HCT116 (cell line): ENCODE results near the gene TNS3.

ENCODE experiments used
- CEBPB ChIP-seq: IDR thresholded peaks from 2 replicates; pipeline ENCODE4 v1.6.1; 2012; ENCODE audit warnings: low read depth
- EGR1 ChIP-seq: IDR thresholded peaks from 2 replicates; pipeline ENCODE4 v1.6.1; 2012; ENCODE audit warnings: low read depth
- ELF1 ChIP-seq: IDR thresholded peaks from 2 replicates; pipeline ENCODE4 v1.6.1; 2012; ENCODE audit warnings: low read depth, borderline replicate concordance
- EZH2phosphoT487 ChIP-seq: fragments of 200-600 bp; IDR thresholded peaks from 2 replicates; pipeline ENCODE4 v1.6.1; 2018; ENCODE audit warnings: antibody characterized with exemption, borderline replicate concordance
- FOSL1 ChIP-seq: IDR thresholded peaks from 2 replicates; pipeline ENCODE4 v1.6.1; 2012; ENCODE audit warnings: low read depth
- JUND ChIP-seq: IDR thresholded peaks from 2 replicates; pipeline ENCODE4 v1.6.1; 2012
- POLR2A ChIP-seq: IDR thresholded peaks from 2 replicates; pipeline ENCODE4 v1.7.0; 2011; ENCODE audit warnings: borderline replicate concordance; ENCODE audit not compliant: insufficient read depth, insufficient read length; ENCODE audit errors: extremely low read depth
- RAD21 ChIP-seq: IDR thresholded peaks from 2 replicates; pipeline ENCODE4 v1.6.1; 2012; ENCODE audit warnings: low read depth, mild to moderate bottlenecking
- SP1 ChIP-seq: IDR thresholded peaks from 2 replicates; pipeline ENCODE4 v1.6.1; 2012; ENCODE audit warnings: low read depth
- SRF ChIP-seq: IDR thresholded peaks from 2 replicates; pipeline ENCODE4 v1.6.1; 2012; ENCODE audit warnings: low read depth
- YY1 ChIP-seq: IDR thresholded peaks from 2 replicates; pipeline ENCODE4 v1.6.1; 2011; ENCODE audit warnings: low read length, low read depth, moderate library complexity, mild to moderate bottlenecking; ENCODE audit not compliant: insufficient replicate concordance; ENCODE audit errors: extremely low read depth
- ZFX ChIP-seq: fragments of 450-650 bp; IDR thresholded peaks from 2 replicates; pipeline ENCODE4 v1.6.1; 2017
- TF ChIP-seq, protein P1 (sequence below), 3 experiments: fragments of 200-600 bp in 1 of 3; sonication (generic) in 1 of 3; IDR thresholded peaks in 2 of 3; conservative IDR thresholded peaks in 1 of 3; 2 replicates each; pipeline ENCODE4 v1.5.1; 2012 to 2017; ENCODE audit warnings: low read depth in 2 of 3, low read length in 2 of 3, antibody characterized with exemption in 1 of 3, borderline replicate concordance in 1 of 3, control low read depth in 1 of 3, mild to moderate bottlenecking in 1 of 3, mixed read lengths in 1 of 3, mixed run types in 1 of 3, moderate library complexity in 1 of 3; ENCODE audit not compliant: insufficient read depth in 1 of 3
- TF ChIP-seq, protein P2 (sequence below): IDR thresholded peaks from 2 replicates; pipeline ENCODE4 v1.6.1; 2012; ENCODE audit warnings: low read depth

DNA sequence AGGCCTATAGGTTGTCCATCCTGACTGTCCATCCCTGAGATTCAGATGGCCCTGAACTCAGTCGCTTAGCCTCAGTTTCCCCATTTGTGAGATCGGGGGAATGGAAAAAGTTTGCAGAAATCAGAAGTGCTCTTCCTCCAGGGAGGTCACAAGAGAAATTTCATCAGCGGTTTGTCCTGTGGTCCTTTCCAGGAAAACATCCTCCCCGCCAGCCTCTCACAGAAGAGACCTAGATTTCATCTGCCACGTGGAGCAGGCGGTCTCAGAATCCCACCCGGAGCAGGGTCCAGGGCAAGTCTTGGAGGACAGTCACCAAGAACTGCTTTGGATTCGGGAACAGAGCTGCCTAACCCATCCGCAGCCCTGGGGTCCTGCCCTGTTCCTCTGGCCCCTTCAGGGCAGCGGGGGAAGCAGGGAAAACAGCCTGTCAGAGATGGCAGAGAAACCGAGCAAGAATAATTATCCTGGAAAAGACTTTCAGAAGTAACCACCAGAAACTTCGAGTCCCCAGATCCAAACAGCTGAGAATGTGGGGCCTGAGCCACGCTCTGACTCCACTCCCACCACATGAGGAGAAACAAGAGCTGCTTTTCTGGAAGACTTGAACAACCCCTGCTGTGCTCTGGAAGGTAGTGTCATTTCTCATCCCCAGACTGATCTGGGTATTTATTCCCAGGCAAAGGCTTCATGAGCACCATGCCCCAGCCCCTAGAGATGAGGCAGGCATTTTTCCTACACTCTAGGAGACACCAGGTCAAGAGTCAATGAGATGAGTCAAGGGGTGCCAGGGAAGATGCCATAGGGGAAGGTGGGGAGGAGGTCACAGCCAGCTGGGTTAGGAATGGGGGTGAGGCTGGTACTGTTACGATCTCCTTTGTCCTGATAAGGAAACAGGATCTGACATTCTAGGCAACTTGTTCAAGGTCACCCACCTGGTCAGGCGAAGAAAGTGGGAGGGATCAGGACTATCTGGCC lies 1.1 kb upstream of the TNS3 start:
- TF ChIP-seq RAD21 (no peak), POLR2A (no peak), EZH2phosphoT487 (no peak), ELF1 (no peak), SRF (no peak), SP1 (no peak), ZFX (no peak), EGR1 (no peak), FOSL1 (no peak), JUND (no peak), CEBPB (no peak), YY1 (no peak)
- TF ChIP-seq, protein P1, sequence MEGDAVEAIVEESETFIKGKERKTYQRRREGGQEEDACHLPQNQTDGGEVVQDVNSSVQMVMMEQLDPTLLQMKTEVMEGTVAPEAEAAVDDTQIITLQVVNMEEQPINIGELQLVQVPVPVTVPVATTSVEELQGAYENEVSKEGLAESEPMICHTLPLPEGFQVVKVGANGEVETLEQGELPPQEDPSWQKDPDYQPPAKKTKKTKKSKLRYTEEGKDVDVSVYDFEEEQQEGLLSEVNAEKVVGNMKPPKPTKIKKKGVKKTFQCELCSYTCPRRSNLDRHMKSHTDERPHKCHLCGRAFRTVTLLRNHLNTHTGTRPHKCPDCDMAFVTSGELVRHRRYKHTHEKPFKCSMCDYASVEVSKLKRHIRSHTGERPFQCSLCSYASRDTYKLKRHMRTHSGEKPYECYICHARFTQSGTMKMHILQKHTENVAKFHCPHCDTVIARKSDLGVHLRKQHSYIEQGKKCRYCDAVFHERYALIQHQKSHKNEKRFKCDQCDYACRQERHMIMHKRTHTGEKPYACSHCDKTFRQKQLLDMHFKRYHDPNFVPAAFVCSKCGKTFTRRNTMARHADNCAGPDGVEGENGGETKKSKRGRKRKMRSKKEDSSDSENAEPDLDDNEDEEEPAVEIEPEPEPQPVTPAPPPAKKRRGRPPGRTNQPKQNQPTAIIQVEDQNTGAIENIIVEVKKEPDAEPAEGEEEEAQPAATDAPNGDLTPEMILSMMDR (IDR thresholded peaks at IDR 0.05 in 2 of 3, conservative IDR thresholded peaks at IDR 0.05 in 1 of 3; ENCODE audit: borderline replicate concordance in 1 of 3, insufficient read depth in 1 of 3, low read depth in 2 of 3, low read length in 2 of 3), result no peak
- TF ChIP-seq, protein P2, sequence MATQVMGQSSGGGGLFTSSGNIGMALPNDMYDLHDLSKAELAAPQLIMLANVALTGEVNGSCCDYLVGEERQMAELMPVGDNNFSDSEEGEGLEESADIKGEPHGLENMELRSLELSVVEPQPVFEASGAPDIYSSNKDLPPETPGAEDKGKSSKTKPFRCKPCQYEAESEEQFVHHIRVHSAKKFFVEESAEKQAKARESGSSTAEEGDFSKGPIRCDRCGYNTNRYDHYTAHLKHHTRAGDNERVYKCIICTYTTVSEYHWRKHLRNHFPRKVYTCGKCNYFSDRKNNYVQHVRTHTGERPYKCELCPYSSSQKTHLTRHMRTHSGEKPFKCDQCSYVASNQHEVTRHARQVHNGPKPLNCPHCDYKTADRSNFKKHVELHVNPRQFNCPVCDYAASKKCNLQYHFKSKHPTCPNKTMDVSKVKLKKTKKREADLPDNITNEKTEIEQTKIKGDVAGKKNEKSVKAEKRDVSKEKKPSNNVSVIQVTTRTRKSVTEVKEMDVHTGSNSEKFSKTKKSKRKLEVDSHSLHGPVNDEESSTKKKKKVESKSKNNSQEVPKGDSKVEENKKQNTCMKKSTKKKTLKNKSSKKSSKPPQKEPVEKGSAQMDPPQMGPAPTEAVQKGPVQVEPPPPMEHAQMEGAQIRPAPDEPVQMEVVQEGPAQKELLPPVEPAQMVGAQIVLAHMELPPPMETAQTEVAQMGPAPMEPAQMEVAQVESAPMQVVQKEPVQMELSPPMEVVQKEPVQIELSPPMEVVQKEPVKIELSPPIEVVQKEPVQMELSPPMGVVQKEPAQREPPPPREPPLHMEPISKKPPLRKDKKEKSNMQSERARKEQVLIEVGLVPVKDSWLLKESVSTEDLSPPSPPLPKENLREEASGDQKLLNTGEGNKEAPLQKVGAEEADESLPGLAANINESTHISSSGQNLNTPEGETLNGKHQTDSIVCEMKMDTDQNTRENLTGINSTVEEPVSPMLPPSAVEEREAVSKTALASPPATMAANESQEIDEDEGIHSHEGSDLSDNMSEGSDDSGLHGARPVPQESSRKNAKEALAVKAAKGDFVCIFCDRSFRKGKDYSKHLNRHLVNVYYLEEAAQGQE, result no peak
